SK-N-MC (cell line): Measurements from ENCODE around the gene AOC3.

ENCODE experiments used
- EZH2 ChIP-seq: fragments of 200-600 bp; sonication (generic); IDR thresholded peaks from one replicate; pipeline ENCODE4 v1.6.1; 2017; ENCODE audit warnings: antibody characterized with exemption
- POLR2AphosphoS5 ChIP-seq: IDR thresholded peaks from 2 replicates; pipeline ENCODE4 v1.6.1; 2012; ENCODE audit warnings: mild to moderate bottlenecking, low read depth, low read length, borderline replicate concordance

DNA sequence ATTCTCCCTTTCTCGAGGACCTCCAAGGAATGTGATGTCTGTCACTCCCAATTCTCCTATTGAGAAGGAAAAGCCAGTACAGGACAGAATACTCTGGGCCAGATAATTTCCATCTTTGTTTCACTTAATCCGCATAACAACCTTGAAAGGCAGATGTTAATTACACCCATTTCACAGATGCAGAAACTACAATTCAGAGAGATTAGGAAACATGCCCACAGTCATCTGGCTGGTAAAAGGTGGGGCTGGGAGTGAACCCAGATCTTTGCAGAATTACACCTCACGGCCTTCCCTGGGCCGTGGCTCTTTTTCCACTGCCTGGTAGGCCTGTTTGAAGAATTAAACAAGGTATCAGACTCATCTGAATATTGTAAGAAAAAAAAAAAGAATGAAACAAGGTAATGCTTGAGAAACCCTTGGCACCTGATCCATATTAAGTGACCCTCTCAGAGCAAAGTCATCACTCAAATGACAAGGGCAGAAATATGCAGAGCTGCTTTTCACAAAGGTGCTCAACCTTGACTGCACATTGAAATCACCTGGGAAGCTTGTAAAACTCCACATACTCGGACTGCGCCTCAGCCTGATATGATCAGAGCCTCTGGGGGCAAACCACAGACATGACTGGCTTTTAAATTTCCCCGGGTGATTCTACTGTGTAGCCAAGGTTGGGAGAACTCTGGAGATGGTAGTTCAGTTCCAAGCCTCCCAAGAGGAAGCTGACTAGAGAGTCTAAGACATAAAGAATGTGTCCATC lies 33.0 kb downstream of the AOC3 start:
- no peak for TF ChIP-seq EZH2
- TF ChIP-seq POLR2AphosphoS5 = no peak
